GM12878 (cell line): ENCODE results near the gene CFAP58. TPM values are rescaled to one million over a fixed set of nuclear protein-coding genes. Genes with fewer than 3 reads are reported as not detected.

ENCODE experiments used
- ATAC-seq: fragments of 200-7000 bp; cut with Tn5 transposase; 3 replicates; pipeline ENCODE4 v1.9.1; 2020; ENCODE audit warnings: mild to moderate bottlenecking, moderate library complexity
- BruUV-seq: library from RNA; stranded (reverse); fragments of 400-500 nt; replicated peaks from 2 replicates; lab custom pipeline; 2021; lab: Mats Ljungman, UMichigan
- CTCF ChIA-PET: fragments of 300-600 bp; sonication (Branson Sonifier 250); formaldehyde crosslinking; extraction: SDS; loops from one replicate; lab custom pipeline; 2021; ENCODE audit warnings: inconsistent platforms; lab: Yijun Ruan, JAX
- POLR2A ChIA-PET: fragments of 350-600 bp; formaldehyde crosslinking; extraction: SDS; loops from one replicate; lab custom pipeline; 2021; ENCODE audit warnings: inconsistent platforms; lab: Charles Lee
- RAD21 ChIA-PET: fragments of 300-600 bp; sonication (Branson Sonifier 250); formaldehyde crosslinking; loops from one replicate; lab custom pipeline; 2023; ENCODE audit warnings: antibody characterized with exemption; ENCODE audit not compliant: unreplicated experiment; lab: Charles Lee
- SMC1A ChIA-PET: fragments of 300-600 bp; sonication (Branson Sonifier 250); formaldehyde crosslinking; loops from one replicate; lab custom pipeline; 2023; ENCODE audit not compliant: unreplicated experiment, uncharacterized antibody; lab: Charles Lee
- DNase-seq: peaks from one replicate; pipeline ENCODE4 v3.0.0-alpha.2; 2011; ENCODE audit warnings: low read depth, low spot score
- FAIRE-seq: peaks from 3 replicates; lab custom pipeline; 2011; peaks lifted over from hg19 to GRCh38; lab: Jason Lieb, UNC
- H2AFZ ChIP-seq: 2 replicates; pipeline ENCODE4 v1.6.0; 2011; ENCODE audit warnings: low read depth, low read length, control low read depth; ENCODE audit not compliant: control insufficient read depth
- H3K27ac ChIP-seq: 2 replicates; pipeline ENCODE4 v1.5.1; 2011; ENCODE audit warnings: control low read depth; ENCODE audit not compliant: control insufficient read depth, insufficient read depth
- H3K27me3 ChIP-seq, 2 experiments: replicated peaks in 1 of 2; 2 replicates each; pipeline versions ENCODE4 v1.6.0 to v1.6.1; 2011; ENCODE audit warnings: low read length in 1 of 2; ENCODE audit not compliant: control insufficient read depth in 2 of 2, insufficient read depth in 2 of 2
- H3K36me3 ChIP-seq, 2 experiments: 2 replicates each; pipeline ENCODE4 v1.5.1; 2011; ENCODE audit warnings: low read length in 1 of 2; ENCODE audit not compliant: control insufficient read depth in 2 of 2, insufficient read depth in 2 of 2
- H3K4me1 ChIP-seq: 2 replicates; pipeline ENCODE4 v1.6.1; 2011; ENCODE audit warnings: mild to moderate bottlenecking, low read length, moderate library complexity, mixed read lengths; ENCODE audit not compliant: control insufficient read depth, insufficient read depth
- H3K4me2 ChIP-seq: 2 replicates; pipeline ENCODE4 v1.6.0; 2011; ENCODE audit warnings: control low read depth; ENCODE audit not compliant: control insufficient read depth, insufficient read depth
- H3K4me3 ChIP-seq: fragments of 200-600 bp; sonication (generic); 2 replicates; pipeline ENCODE4 v1.5.1; 2016
- H3K79me2 ChIP-seq: 2 replicates; pipeline ENCODE4 v1.6.0; 2011; ENCODE audit warnings: low read length; ENCODE audit not compliant: control insufficient read depth, insufficient read depth
- H3K9ac ChIP-seq: 2 replicates; pipeline ENCODE4 v1.8.0; 2011; ENCODE audit warnings: low read length, control low read depth, mixed read lengths; ENCODE audit not compliant: control insufficient read depth, insufficient read depth
- H3K9me3 ChIP-seq: replicated peaks from 3 replicates; pipeline ENCODE4 v1.5.1; 2011; ENCODE audit warnings: mild to moderate bottlenecking, low read length; ENCODE audit not compliant: control insufficient read depth, insufficient read depth
- H4K20me1 ChIP-seq: 2 replicates; pipeline ENCODE4 v1.6.0; 2011; ENCODE audit not compliant: control insufficient read depth, insufficient read depth
- CHD2 ChIP-seq: IDR thresholded peaks from 2 replicates; pipeline ENCODE4 v1.6.1; 2011; ENCODE audit warnings: low read depth, low read length, improper control_type of control experiment, borderline replicate concordance
- LARP7 ChIP-seq: fragments of 450-650 bp; IDR thresholded peaks from 2 replicates; pipeline ENCODE4 v1.6.1; 2017; ENCODE audit warnings: mild to moderate bottlenecking
- MTA2 ChIP-seq: fragments of 450-650 bp; IDR thresholded peaks from 2 replicates; pipeline ENCODE4 v1.6.1; 2016; ENCODE audit warnings: low read depth, mild to moderate bottlenecking, moderate library complexity
- ZNF384 ChIP-seq: IDR thresholded peaks from 2 replicates; pipeline ENCODE4 v1.6.1; 2012; ENCODE audit warnings: low read depth, mild to moderate bottlenecking, low read length, improper control_type of control experiment, borderline replicate concordance
- WGBS: methylation state at CpG from one replicate; pipeline ENCODE4 v1.1.6; 2016; ENCODE audit warnings: low lambda C conversion rate; ENCODE audit not compliant: insufficient replicate concordance, insufficient coverage; ENCODE audit errors: missing lambda C conversion rate; 5-methylcytosine and 5-hydroxymethylcytosine counted together
- in situ Hi-C: fragments of 300-500 bp; cut with MboI; formaldehyde crosslinking; loops from 9 replicates; pipeline ENCODE4 v1.14.3; 2018; ENCODE audit warnings: mixed read lengths
- intact Hi-C: fragments of 100-400 bp; cut with micrococcal nuclease; formaldehyde crosslinking; loops from one replicate; pipeline ENCODE4 v1.14.2; 2022; ENCODE audit not compliant: unreplicated experiment
- polyA plus RNA-seq, 11 experiments: library from polyadenylated mRNA; depleted of rRNA in 4 of 11; unstranded in 6 of 11; stranded (reverse) in 5 of 11; fragments of >200 nt; fragmentation: Nextera tagmentation in 4 of 11; fragmentation: Illumina TruSeq in 1 of 11; extraction: Ambion mirVana in 4 of 11; extraction: Trizol in 1 of 11; gene quantifications; 1 replicate in 1 of 11; 2 replicates in 10 of 11; pipeline versions ENCODE4 v1.2.1 to v1.2.3, GENCODE V29; 2011 to 2016; ENCODE audit warnings: inconsistent platforms in 2 of 11, missing spikeins in 2 of 11, low read depth in 1 of 11
- total RNA-seq, 4 experiments: library from RNA; depleted of rRNA in 3 of 4; stranded (reverse); fragments of >200 nt in 3 of 4; fragmentation: Illumina TruSeq in 1 of 4; extraction: Trizol in 1 of 4; gene quantifications; 2 replicates each; pipeline versions ENCODE4 v1.2.1 to v1.2.3, GENCODE V29; 2013 to 2021
- TF ChIP-seq, protein P1 (sequence below): fragments of 450-650 bp; formaldehyde crosslinking; IDR thresholded peaks from 2 replicates; pipeline ENCODE4 v1.4.0; 2020; ENCODE audit warnings: mild to moderate bottlenecking, moderate library complexity
- TF ChIP-seq, protein P2 (sequence below): IDR thresholded peaks from 2 replicates; pipeline ENCODE4 v1.6.1; 2011; ENCODE audit warnings: borderline replicate concordance, low read depth, mild to moderate bottlenecking, moderate library complexity, low read length; ENCODE audit not compliant: insufficient read depth, poor library complexity, severe bottlenecking
- TF ChIP-seq, protein P3 (sequence below): IDR thresholded peaks from 2 replicates; pipeline ENCODE4 v1.6.1; 2012; ENCODE audit warnings: low read length, inconsistent platforms

Gene CFAP58
- total and polyA plus RNA-seq, 10 of the 15 experiments (the other 5 are each of a cell fraction or from before 2014, with no cell fraction given) = 0.03 to 0.35 (median 0.21) TPM

DNA sequence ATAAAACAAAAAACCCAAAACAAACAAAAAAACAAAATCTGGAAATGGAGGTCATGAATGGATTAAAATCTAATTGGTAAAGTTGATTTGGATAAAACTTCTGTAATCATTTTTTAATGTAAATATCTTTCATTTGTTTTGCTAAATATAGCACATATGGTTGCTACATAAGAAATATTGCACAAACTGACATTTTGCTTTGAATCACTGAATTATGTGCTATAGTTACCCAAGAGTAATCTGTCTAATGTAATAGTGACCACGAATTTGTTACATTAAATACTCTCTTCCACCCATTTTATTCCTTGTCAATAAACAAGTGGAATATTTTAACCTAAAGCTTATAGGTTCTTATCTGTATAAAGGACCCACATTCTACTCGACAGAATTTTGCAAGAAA, 6.2 kb downstream of the CFAP58 start:
- no peaks in the 10 kb centered on the region for H3K4me1 ChIP-seq
- H3K9me3 ChIP-seq = no peaks in the 10 kb centered on the region; the same call in 2 of the 3 replicates
- TF ChIP-seq CHD2 = no peak
- TF ChIP-seq, protein P1, sequence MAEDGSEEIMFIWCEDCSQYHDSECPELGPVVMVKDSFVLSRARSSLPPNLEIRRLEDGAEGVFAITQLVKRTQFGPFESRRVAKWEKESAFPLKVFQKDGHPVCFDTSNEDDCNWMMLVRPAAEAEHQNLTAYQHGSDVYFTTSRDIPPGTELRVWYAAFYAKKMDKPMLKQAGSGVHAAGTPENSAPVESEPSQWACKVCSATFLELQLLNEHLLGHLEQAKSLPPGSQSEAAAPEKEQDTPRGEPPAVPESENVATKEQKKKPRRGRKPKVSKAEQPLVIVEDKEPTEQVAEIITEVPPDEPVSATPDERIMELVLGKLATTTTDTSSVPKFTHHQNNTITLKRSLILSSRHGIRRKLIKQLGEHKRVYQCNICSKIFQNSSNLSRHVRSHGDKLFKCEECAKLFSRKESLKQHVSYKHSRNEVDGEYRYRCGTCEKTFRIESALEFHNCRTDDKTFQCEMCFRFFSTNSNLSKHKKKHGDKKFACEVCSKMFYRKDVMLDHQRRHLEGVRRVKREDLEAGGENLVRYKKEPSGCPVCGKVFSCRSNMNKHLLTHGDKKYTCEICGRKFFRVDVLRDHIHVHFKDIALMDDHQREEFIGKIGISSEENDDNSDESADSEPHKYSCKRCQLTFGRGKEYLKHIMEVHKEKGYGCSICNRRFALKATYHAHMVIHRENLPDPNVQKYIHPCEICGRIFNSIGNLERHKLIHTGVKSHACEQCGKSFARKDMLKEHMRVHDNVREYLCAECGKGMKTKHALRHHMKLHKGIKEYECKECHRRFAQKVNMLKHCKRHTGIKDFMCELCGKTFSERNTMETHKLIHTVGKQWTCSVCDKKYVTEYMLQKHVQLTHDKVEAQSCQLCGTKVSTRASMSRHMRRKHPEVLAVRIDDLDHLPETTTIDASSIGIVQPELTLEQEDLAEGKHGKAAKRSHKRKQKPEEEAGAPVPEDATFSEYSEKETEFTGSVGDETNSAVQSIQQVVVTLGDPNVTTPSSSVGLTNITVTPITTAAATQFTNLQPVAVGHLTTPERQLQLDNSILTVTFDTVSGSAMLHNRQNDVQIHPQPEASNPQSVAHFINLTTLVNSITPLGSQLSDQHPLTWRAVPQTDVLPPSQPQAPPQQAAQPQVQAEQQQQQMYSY = no peak
- TF ChIP-seq MTA2 = no peak
- TF ChIP-seq, protein P2, sequence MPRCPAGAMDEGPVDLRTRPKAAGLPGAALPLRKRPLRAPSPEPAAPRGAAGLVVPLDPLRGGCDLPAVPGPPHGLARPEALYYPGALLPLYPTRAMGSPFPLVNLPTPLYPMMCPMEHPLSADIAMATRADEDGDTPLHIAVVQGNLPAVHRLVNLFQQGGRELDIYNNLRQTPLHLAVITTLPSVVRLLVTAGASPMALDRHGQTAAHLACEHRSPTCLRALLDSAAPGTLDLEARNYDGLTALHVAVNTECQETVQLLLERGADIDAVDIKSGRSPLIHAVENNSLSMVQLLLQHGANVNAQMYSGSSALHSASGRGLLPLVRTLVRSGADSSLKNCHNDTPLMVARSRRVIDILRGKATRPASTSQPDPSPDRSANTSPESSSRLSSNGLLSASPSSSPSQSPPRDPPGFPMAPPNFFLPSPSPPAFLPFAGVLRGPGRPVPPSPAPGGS = no peak
- TF ChIP-seq, protein P3, sequence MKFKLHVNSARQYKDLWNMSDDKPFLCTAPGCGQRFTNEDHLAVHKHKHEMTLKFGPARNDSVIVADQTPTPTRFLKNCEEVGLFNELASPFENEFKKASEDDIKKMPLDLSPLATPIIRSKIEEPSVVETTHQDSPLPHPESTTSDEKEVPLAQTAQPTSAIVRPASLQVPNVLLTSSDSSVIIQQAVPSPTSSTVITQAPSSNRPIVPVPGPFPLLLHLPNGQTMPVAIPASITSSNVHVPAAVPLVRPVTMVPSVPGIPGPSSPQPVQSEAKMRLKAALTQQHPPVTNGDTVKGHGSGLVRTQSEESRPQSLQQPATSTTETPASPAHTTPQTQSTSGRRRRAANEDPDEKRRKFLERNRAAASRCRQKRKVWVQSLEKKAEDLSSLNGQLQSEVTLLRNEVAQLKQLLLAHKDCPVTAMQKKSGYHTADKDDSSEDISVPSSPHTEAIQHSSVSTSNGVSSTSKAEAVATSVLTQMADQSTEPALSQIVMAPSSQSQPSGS = no peak
- no peak for TF ChIP-seq ZNF384
- TF ChIP-seq LARP7 = no peak
- no peak overlapping the region for H3K27ac ChIP-seq
- in situ Hi-C loops = no loop called here
- ChIA-PET POLR2A (no interaction called here), RAD21 (interaction anchor here (0.7 kb wide), 1 partner anchor 511 kb away, joined by 3 read pairs; no protein-coding TSS in a partner anchor), SMC1A (no interaction called here), CTCF (no interaction called here)
- ATAC-seq (no peak), FAIRE-seq (no peak), DNase-seq (no peak)
- no peaks in the 10 kb centered on the region for H3K79me2 ChIP-seq
- no TSS peak for BruUV-seq
- WGBS = 11% methylated on average over 2 of the region's 2 CpGs
- H2AFZ ChIP-seq = no peak overlapping the region
- no peaks in the 10 kb centered on the region for H4K20me1 ChIP-seq
- intact Hi-C loops = no loop called here
- no peak overlapping the region for H3K4me3 ChIP-seq
- no peak overlapping the region for H3K9ac ChIP-seq
- no peaks in the 10 kb centered on the region for H3K36me3 ChIP-seq
- H3K4me2 ChIP-seq = no peak overlapping the region
- no peaks in the 10 kb centered on the region for H3K27me3 ChIP-seq
